HEK293 (cell line): ENCODE data around the gene HES5.

Experiments
- CTCF ChIA-PET: fragments of 350-600 bp; formaldehyde crosslinking; extraction: SDS; loops from one replicate; lab custom pipeline; 2021; ENCODE audit warnings: antibody characterized with exemption; lab: Yijun Ruan, JAX
- POLR2A ChIA-PET: fragments of 300-600 bp; formaldehyde crosslinking; extraction: SDS; loops from one replicate; lab custom pipeline; 2020; ENCODE audit warnings: antibody characterized with exemption, inconsistent platforms; lab: Yijun Ruan, JAX
- H3K27ac ChIP-seq: fragments of 200-500 bp; sonication (Bioruptor generic); 2 replicates; pipeline ENCODE4 v1.5.1; 2014; ENCODE audit warnings: low read depth, low read length, control low read depth, inconsistent platforms; ENCODE audit errors: extremely low read depth
- H3K36me3 ChIP-seq, 2 experiments: fragments of 200-500 bp in 1 of 2; sonication (Bioruptor generic) in 1 of 2; 1 replicate in 1 of 2; 2 replicates in 1 of 2; pipeline ENCODE4 v1.5.1; 2014 to 2017; ENCODE audit warnings: inconsistent platforms in 2 of 2, low read length in 2 of 2; ENCODE audit not compliant: control insufficient read depth in 2 of 2, insufficient read depth in 1 of 2
- H3K4me1 ChIP-seq: fragments of 200-500 bp; sonication (Bioruptor generic); 2 replicates; pipeline ENCODE4 v1.5.1; 2014; ENCODE audit warnings: mild to moderate bottlenecking, low read length, inconsistent platforms; ENCODE audit not compliant: control insufficient read depth, insufficient read depth
- H3K4me3 ChIP-seq: 2 replicates; pipeline ENCODE4 v1.5.1; 2011; ENCODE audit warnings: low read depth, mild to moderate bottlenecking, control low read depth, low read length, moderate library complexity
- H3K9me3 ChIP-seq: fragments of 200-500 bp; sonication (Bioruptor generic); 2 replicates; pipeline ENCODE4 v1.5.1; 2014; ENCODE audit warnings: low read depth, low read length, inconsistent platforms; ENCODE audit not compliant: control insufficient read depth, insufficient read depth
- FEZF1 ChIP-seq: fragments of 450-650 bp; formaldehyde crosslinking; IDR thresholded peaks from 2 replicates; pipeline ENCODE4 v1.5.1; 2016; ENCODE audit warnings: missing biosample characterization, missing genetic modification characterization
- GLIS2 ChIP-seq: fragments of 450-650 bp; formaldehyde crosslinking; IDR thresholded peaks from 2 replicates; pipeline ENCODE4 v1.5.1; 2016; ENCODE audit warnings: missing biosample characterization, missing genetic modification characterization
- HOXD13 ChIP-seq: sonication (generic); formaldehyde crosslinking; IDR thresholded peaks from 2 replicates; pipeline ENCODE4 v1.8.0; 2022; ENCODE audit warnings: missing genetic modification reagents, borderline replicate concordance
- KLF17 ChIP-seq: fragments of 450-650 bp; formaldehyde crosslinking; IDR thresholded peaks from 2 replicates; pipeline ENCODE4 v1.5.1; 2016; ENCODE audit warnings: missing biosample characterization, missing genetic modification characterization
- MYNN ChIP-seq: fragments of 450-650 bp; formaldehyde crosslinking; IDR thresholded peaks from 2 replicates; pipeline ENCODE4 v1.5.1; 2016; ENCODE audit warnings: missing biosample characterization, missing genetic modification characterization, borderline replicate concordance
- PATZ1 ChIP-seq: fragments of 450-650 bp; formaldehyde crosslinking; IDR thresholded peaks from 2 replicates; pipeline ENCODE4 v1.5.1; 2016; ENCODE audit warnings: missing biosample characterization, missing genetic modification characterization
- REST ChIP-seq: fragments of 450-650 bp; formaldehyde crosslinking; IDR thresholded peaks from 2 replicates; pipeline ENCODE4 v1.5.1; 2016; ENCODE audit warnings: missing biosample characterization, missing genetic modification characterization
- SP2 ChIP-seq: fragments of 450-650 bp; formaldehyde crosslinking; IDR thresholded peaks from 2 replicates; pipeline ENCODE4 v1.5.1; 2016; ENCODE audit warnings: missing biosample characterization, missing genetic modification characterization
- ZBTB11 ChIP-seq: fragments of 450-650 bp; formaldehyde crosslinking; conservative IDR thresholded peaks from 2 replicates; pipeline ENCODE4 v1.5.1; 2016; ENCODE audit warnings: low read depth, missing biosample characterization, missing genetic modification characterization
- ZBTB20 ChIP-seq: fragments of 450-650 bp; formaldehyde crosslinking; IDR thresholded peaks from 2 replicates; pipeline ENCODE4 v1.5.1; 2016; ENCODE audit warnings: missing biosample characterization, missing genetic modification characterization
- ZBTB44 ChIP-seq: fragments of 450-650 bp; IDR thresholded peaks from 2 replicates; pipeline ENCODE4 v1.5.1; 2018; ENCODE audit warnings: missing biosample characterization, mild to moderate bottlenecking, missing genetic modification characterization
- ZBTB48 ChIP-seq: fragments of 450-650 bp; formaldehyde crosslinking; IDR thresholded peaks from 2 replicates; pipeline ENCODE4 v1.5.1; 2016; ENCODE audit warnings: missing biosample characterization, missing genetic modification characterization
- ZBTB8A ChIP-seq: fragments of 450-650 bp; formaldehyde crosslinking; IDR thresholded peaks from 2 replicates; pipeline ENCODE4 v1.5.1; 2016; ENCODE audit warnings: missing biosample characterization, missing genetic modification characterization
- ZFHX2 ChIP-seq: fragments of 450-650 bp; formaldehyde crosslinking; conservative IDR thresholded peaks from 2 replicates; pipeline ENCODE4 v1.5.1; 2016; ENCODE audit warnings: missing biosample characterization, missing genetic modification characterization
- ZNF10 ChIP-seq: fragments of 450-650 bp; formaldehyde crosslinking; IDR thresholded peaks from 2 replicates; pipeline ENCODE4 v1.5.1; 2017; ENCODE audit warnings: missing biosample characterization, missing genetic modification characterization
- ZNF24 ChIP-seq: fragments of 450-650 bp; formaldehyde crosslinking; IDR thresholded peaks from 2 replicates; pipeline ENCODE4 v1.5.1; 2016; ENCODE audit warnings: missing biosample characterization, missing genetic modification characterization
- ZNF26 ChIP-seq: fragments of 450-650 bp; formaldehyde crosslinking; IDR thresholded peaks from 2 replicates; pipeline ENCODE4 v1.5.1; 2016; ENCODE audit warnings: missing biosample characterization, missing genetic modification characterization
- ZNF350 ChIP-seq: fragments of 450-650 bp; formaldehyde crosslinking; IDR thresholded peaks from 2 replicates; pipeline ENCODE4 v1.5.0; 2017; ENCODE audit warnings: missing biosample characterization, mild to moderate bottlenecking, missing genetic modification characterization
- ZNF600 ChIP-seq: fragments of 450-650 bp; formaldehyde crosslinking; IDR thresholded peaks from 2 replicates; pipeline ENCODE4 v1.5.1; 2016; ENCODE audit warnings: missing biosample characterization, missing genetic modification characterization
- ZSCAN23 ChIP-seq: fragments of 450-650 bp; formaldehyde crosslinking; IDR thresholded peaks from 2 replicates; pipeline ENCODE4 v1.5.1; 2016; ENCODE audit warnings: missing biosample characterization, missing genetic modification characterization

The HES5 gene

GRCh38 chr1:2526824-2527555 is 3.1 kb downstream of the HES5 start (continued):
- TF ChIP-seq PATZ1 (peak; percentile 35), ZNF26 (tag by site-specific recombination) (no peak), REST (no peak), SP2 (tag by site-specific recombination) (peak; percentile 14; the same call in 1 of the 2 replicates), FEZF1 (tag by site-specific recombination) (0 out of 2 replicates have a peak, but pooled peaks have one; percentile 31), GLIS2 (tag by site-specific recombination) (peak; percentile 71), KLF17 (tag by site-specific recombination) (0 out of 2 replicates have a peak, but pooled peaks have one; percentile 42), ZBTB8A (peak; percentile 28; the same call in 1 of the 2 replicates), MYNN (tag by site-specific recombination) (peak; percentile 98), ZBTB20 (tag by site-specific recombination) (peak; percentile 69), ZFHX2 (tag by site-specific recombination) (peak; percentile 77), ZNF600 (tag by site-specific recombination) (0 out of 2 replicates have a peak, but pooled peaks have one; percentile 31), HOXD13 (CRISPR knock-in tag) (no peak)

GRCh38 chr1:2525920-2526823 is 3.9 kb downstream of the HES5 start, which contains the start of gene PANK4:
Gene PANK4 (minus strand): TSS chr1:2526596. CDS start chr1:2526587, 9 bp downstream.
- peak within 1 kb of the TSS; percentile 81 for H3K27ac ChIP-seq
- 0 out of 2 replicates have a peak, but pooled peaks have one; percentile 1 for TF ChIP-seq ZBTB11 (tag by site-specific recombination)
- TF ChIP-seq ZSCAN23 (tag by site-specific recombination): no peak
- TF ChIP-seq ZNF10: no peak
- no peak for TF ChIP-seq ZNF350
- TF ChIP-seq ZBTB44 (tag by site-specific recombination): 0 out of 2 replicates have a peak, but pooled peaks have one; percentile 14
- peak; percentile 51; the same call in 1 of the 2 replicates for TF ChIP-seq ZBTB48 (tag by site-specific recombination)
- TF ChIP-seq ZNF24 (tag by site-specific recombination): no peak

More at GRCh38 chr1:2525920-2526823, 3.9 kb downstream of the HES5 start, which contains the start of gene PANK4:
- Histone ChIP-seq H3K4me1 (peaks cover 23% of the 10 kb centered on the region), H3K36me3 (peaks cover 0 to 29% of the 10 kb centered on the region in 2 experiments; a peak in 1 of 3 replicates), H3K4me3 (peak within 1 kb of the TSS; percentile 90), H3K9me3 (no peaks in the 10 kb centered on the region)
- ChIA-PET CTCF (interaction anchor here (1.2 to 3.5 kb wide), 2 partner anchors 21 to 38 kb away, joined by 3 to 20 read pairs; no protein-coding TSS in a partner anchor), POLR2A (interaction anchor here (0.6 to 2.7 kb wide), 17 partner anchors 8 to 970 kb away, joined by 3 to 33 read pairs (median 4); partner anchors contain the start of genes MORN1 and RER1)
